ENCODE results near the gene GRAMD2B. TPM values are rescaled to one million over a fixed set of nuclear protein-coding genes. Genes with fewer than 3 reads are reported as not detected.

The GRAMD2B gene
- total RNA-seq, 2 experiments from 2014 or later: 7.2 to 9.4 TPM

- intact Hi-C loops (cut with DNase I, micrococcal nuclease): loop anchor here in 1 of 2 experiments (5.0 kb wide), 1 partner anchor 45 kb away; no protein-coding TSS in a partner anchor
Measured at GRCh38 chr5:126452477-126452876, 29.3 kb downstream of the GRAMD2B start.

GRCh38 chr5:126454081-126454480, 30.9 kb downstream of the GRAMD2B start:
- ATAC-seq (ENCODE audit: poor library complexity): no peak
- Histone ChIP-seq H3K4me1 (ENCODE audit: insufficient read depth, low read length) (peaks cover 28% of the 10 kb centered on the region), H3K27me3 (ENCODE audit: control insufficient read depth in 1 of 2, insufficient read depth in 2 of 2, low read length in 2 of 2) (no peaks in the 10 kb centered on the region), H3K9me3 (ENCODE audit: control insufficient read depth in 1 of 2, insufficient read depth in 1 of 2, low read length in 2 of 2) (no peaks in the 10 kb centered on the region), H3K4me3 (ENCODE audit: low read length) (no peak overlapping the region), H3K36me3 (ENCODE audit: insufficient read depth, low read length) (no peaks in the 10 kb centered on the region), H3K27ac (ENCODE audit: low read depth in 1 of 2, low read length in 2 of 2) (no peak overlapping the region)
- no peak for TF ChIP-seq CTCF (IDR thresholded peaks at IDR 0.05)
- ChIA-PET CTCF (no interaction called here), POLR2A (no interaction called here)
- DNase-seq: no peak
- H3K4me1 Mint-ChIP-seq (ENCODE audit: low read depth): peaks cover 54% of the 10 kb centered on the region
- intact Hi-C loops (cut with DNase I, micrococcal nuclease): loop anchor here in 1 of 2 experiments (5.0 kb wide), 1 partner anchor 43 kb away; no protein-coding TSS in a partner anchor
- H3K36me3 Mint-ChIP-seq (ENCODE audit: low read depth): peaks cover 10% of the 10 kb centered on the region
- H3K27ac Mint-ChIP-seq: no peak overlapping the region
- H3K4me3 Mint-ChIP-seq: no peak overlapping the region
- H3K27me3 Mint-ChIP-seq: no peaks in the 10 kb centered on the region
- H3K9me3 Mint-ChIP-seq: no peaks in the 10 kb centered on the region

More at GRCh38 chr5:126452477-126452876, 29.3 kb downstream of the GRAMD2B start:
- Histone ChIP-seq H3K4me3 (ENCODE audit: low read length) (no peak overlapping the region), H3K27ac (ENCODE audit: low read depth in 1 of 2, low read length in 2 of 2) (no peak overlapping the region), H3K4me1 (ENCODE audit: insufficient read depth, low read length) (peaks cover 40% of the 10 kb centered on the region), H3K36me3 (ENCODE audit: insufficient read depth, low read length) (no peaks in the 10 kb centered on the region), H3K9me3 (ENCODE audit: control insufficient read depth in 1 of 2, insufficient read depth in 1 of 2, low read length in 2 of 2) (no peaks in the 10 kb centered on the region), H3K27me3 (ENCODE audit: control insufficient read depth in 1 of 2, insufficient read depth in 2 of 2, low read length in 2 of 2) (no peaks in the 10 kb centered on the region)
- ChIA-PET POLR2A (interaction anchor here (5.2 kb wide), 1 partner anchor 30 kb away, joined by 72 read pairs; the partner anchor contains the start of gene GRAMD2B), CTCF (no interaction called here)
- Mint-ChIP-seq H3K27me3 (no peaks in the 10 kb centered on the region), H3K27ac (peak overlapping the region; percentile 97), H3K9me3 (no peaks in the 10 kb centered on the region), H3K4me3 (peak overlapping the region; percentile 55), H3K36me3 (ENCODE audit: low read depth) (peaks cover 10% of the 10 kb centered on the region), H3K4me1 (ENCODE audit: low read depth) (peaks cover 66% of the 10 kb centered on the region)
- no peak for TF ChIP-seq CTCF (IDR thresholded peaks at IDR 0.05)
- ATAC-seq (ENCODE audit: poor library complexity) (no peak), DNase-seq (no peak)

GRCh38 chr5:126454535-126454934, 31.3 kb downstream of the GRAMD2B start:
- Histone ChIP-seq H3K4me1 (ENCODE audit: insufficient read depth, low read length) (peaks cover 27% of the 10 kb centered on the region), H3K4me3 (ENCODE audit: low read length) (no peak overlapping the region), H3K9me3 (ENCODE audit: control insufficient read depth in 1 of 2, insufficient read depth in 1 of 2, low read length in 2 of 2) (no peaks in the 10 kb centered on the region), H3K36me3 (ENCODE audit: insufficient read depth, low read length) (no peaks in the 10 kb centered on the region), H3K27me3 (ENCODE audit: control insufficient read depth in 1 of 2, insufficient read depth in 2 of 2, low read length in 2 of 2) (no peaks in the 10 kb centered on the region), H3K27ac (ENCODE audit: low read depth in 1 of 2, low read length in 2 of 2) (no peak overlapping the region)
- peaks cover 52% of the 10 kb centered on the region for H3K4me1 Mint-ChIP-seq (ENCODE audit: low read depth)
- H3K27ac Mint-ChIP-seq: no peak overlapping the region
- intact Hi-C loops (cut with DNase I, micrococcal nuclease): loop anchor here in 1 of 2 experiments (5.0 kb wide), 1 partner anchor 43 kb away; no protein-coding TSS in a partner anchor
- CTCF ChIA-PET: no interaction called here
- no peak for DNase-seq
- no peak for ATAC-seq (ENCODE audit: poor library complexity)
- H3K27me3 Mint-ChIP-seq: no peaks in the 10 kb centered on the region
- POLR2A ChIA-PET: no interaction called here
- peaks cover 10% of the 10 kb centered on the region for H3K36me3 Mint-ChIP-seq (ENCODE audit: low read depth)
- TF ChIP-seq CTCF (IDR thresholded peaks at IDR 0.05): no peak
- H3K4me3 Mint-ChIP-seq: no peak overlapping the region
- H3K9me3 Mint-ChIP-seq: no peaks in the 10 kb centered on the region

Data from CD4-positive, alpha-beta T cell (primary cell).